K562 treated with DMSO at 1 percent for 24 hours (cell line): ENCODE measurements around the gene MBNL2. TPM values are rescaled to one million over a fixed set of nuclear protein-coding genes. Genes with fewer than 3 reads are reported as not detected.

ENCODE experiments used
- total RNA-seq: library from RNA; unstranded; fragments of 300-600 nt; gene quantifications from 2 replicates; pipeline ENCODE4 v1.2.3, GENCODE V29; 2022; ENCODE audit warnings: low read depth; ENCODE audit not compliant: insufficient read depth

MBNL2 gene
- 10.5 and 12.7 TPM in 2 replicates for total RNA-seq

GRCh38 chr13:97221989-97222700 lies at the start of gene MBNL2:
MBNL2 (plus strand) TSS chr13:97222333; CDS start chr13:97276236, 53,903 bp downstream.

GRCh38 chr13:97433727-97434396 lies 211.7 kb downstream of the MBNL2 start, which contains the start of gene RAP2A:
RAP2A (plus strand) TSS chr13:97434169; CDS start chr13:97434471, 302 bp downstream.

Other genes starting within 250 kb of the MBNL2 start
- gene OXGR1, start 227.9 kb upstream of the MBNL2 start, total RNA-seq, result not detected in 2 replicates
- 5.5 and 7.7 TPM in 2 replicates for gene RAP2A, start 211.8 kb downstream of the MBNL2 start, total RNA-seq